Measurements from ENCODE around the gene TMEM244. TPM values are rescaled to one million over a fixed set of nuclear protein-coding genes. Genes with fewer than 3 reads are reported as not detected.

Gene TMEM244
- total and polyA plus RNA-seq, 2 of the 13 experiments (the other 11 are each of a cell fraction or from before 2014, with no cell fraction given): not detected

- H3K36me3 ChIP-seq (replicated peaks in 1 of 2; ENCODE audit: control insufficient read depth in 1 of 2, insufficient read depth in 2 of 2, low read length in 2 of 2): no peaks in the 10 kb centered on the region
- no peaks in the 10 kb centered on the region for H3K9me3 ChIP-seq (ENCODE audit: low read length)
- no peaks in the 10 kb centered on the region for H4K20me1 ChIP-seq (ENCODE audit: insufficient read depth, low read length)
- H3K79me2 ChIP-seq (ENCODE audit: insufficient read depth, low read length): no peaks in the 10 kb centered on the region
- WGBS (ENCODE audit: low lambda C conversion rate): 4% methylated on average over 4 of the region's 4 CpGs
- H3K4me1 ChIP-seq (ENCODE audit: insufficient read depth, low read length): no peaks in the 10 kb centered on the region
- no peak for ATAC-seq
- H3K4me2 ChIP-seq (ENCODE audit: low read depth, low read length): no peak overlapping the region
- no peak overlapping the region for H3K4me3 ChIP-seq (replicated peaks in 1 of 3; ENCODE audit: insufficient read depth in 1 of 3, low read depth in 2 of 3, low read length in 3 of 3)
- ChIA-PET CTCF (ENCODE audit: low intra/inter-chr PET ratio, low total read pairs) (no interaction called here), POLR2A (no interaction called here)
- no peak overlapping the region for H3K27ac ChIP-seq (ENCODE audit: extremely low read length, insufficient read depth, low read length)
- H3K9ac ChIP-seq (ENCODE audit: insufficient read depth, low read depth, low read length): no peak overlapping the region
- no peak for DNase-seq (ENCODE audit: low spot score)
- in situ Hi-C loops (cut with HindIII; ENCODE audit: extremely low pct_ligation_motif_present, low pct_unique_long_range_greater_than_20kb) (loop anchor here (10.0 kb wide), 1 partner anchor 240 kb away; no protein-coding TSS in a partner anchor), intact Hi-C loops (cut with micrococcal nuclease; ENCODE audit: unreplicated experiment) (no loop called here)
- H2AFZ ChIP-seq (ENCODE audit: low read length): no peak overlapping the region
- peaks cover 0 to 6% of the 10 kb centered on the region in 2 experiments; a peak in 1 of 5 replicates for H3K27me3 ChIP-seq (ENCODE audit: control insufficient read depth in 1 of 2, insufficient read depth in 2 of 2, low read length in 2 of 2)
- no peak for FAIRE-seq
- BruUV-seq (replicated peaks): no TSS peak
- TF ChIP-seq ZMYM3 (CRISPR knock-in tag; IDR thresholded peaks at IDR 0.05) (no peak), DZIP1 (CRISPR knock-in tag; IDR thresholded peaks at IDR 0.05) (no peak), SATB2 (CRISPR knock-in tag; IDR thresholded peaks at IDR 0.05) (no peak), POGK (CRISPR knock-in tag; conservative IDR thresholded peaks at IDR 0.05) (no peak), HNRNPUL1 (IDR thresholded peaks at IDR 0.05; ENCODE audit: low read depth, low read length) (no peak), TCF7 (IDR thresholded peaks at IDR 0.05; ENCODE audit: low read depth) (no peak), ASH2L (IDR thresholded peaks at IDR 0.05; ENCODE audit: insufficient read length, low read depth, low read length) (no peak), FOXP1 (IDR thresholded peaks at IDR 0.05) (no peak), FOXP1 (CRISPR knock-in tag; IDR thresholded peaks at IDR 0.05) (no peak), CEBPZ (IDR thresholded peaks at IDR 0.05; ENCODE audit: low read length) (no peak), SMARCC2 (IDR thresholded peaks at IDR 0.05) (no peak), TFAP4 (IDR thresholded peaks at IDR 0.05; ENCODE audit: borderline replicate concordance, low read depth) (no peak), ZNF343 (CRISPR knock-in tag; IDR thresholded peaks at IDR 0.05) (no peak), DR1 (CRISPR knock-in tag; IDR thresholded peaks at IDR 0.05) (no peak), DMAP1 (CRISPR knock-in tag; IDR thresholded peaks at IDR 0.05) (no peak)
Measured at GRCh38 chr6:129785047-129785755, 75.9 kb downstream of the TMEM244 start.
